Thymus (tissue), 11 donors: ENCODE data around the gene ANAPC13. TPM values are rescaled to one million over a fixed set of nuclear protein-coding genes. Genes with fewer than 3 reads are reported as not detected.

Experiments
- DNase-seq, 9 donors: peaks; one replicate each; pipeline ENCODE4 v3.0.0-alpha.2; 2013; ENCODE audit warnings: low spot score in 9 of 9, low read depth in 6 of 9, missing footprints in 1 of 9
- H3K27ac ChIP-seq, 2 donors: one replicate each; pipeline ENCODE4 v1.5.1; 2013; ENCODE audit warnings: control low read depth in 1 of 2, low read depth in 1 of 2, low read length in 1 of 2, mild to moderate bottlenecking in 1 of 2, moderate library complexity in 1 of 2
- H3K27me3 ChIP-seq, 2 donors: one replicate each; pipeline ENCODE4 v1.5.1; 2013; ENCODE audit warnings: low read length in 1 of 2; ENCODE audit not compliant: control insufficient read depth in 2 of 2, insufficient read depth in 1 of 2
- H3K36me3 ChIP-seq, 2 donors: one replicate each; pipeline ENCODE4 v1.5.1; 2013; ENCODE audit warnings: low read length in 1 of 2, mild to moderate bottlenecking in 1 of 2, moderate library complexity in 1 of 2; ENCODE audit not compliant: control insufficient read depth in 2 of 2, insufficient read depth in 2 of 2
- H3K4me1 ChIP-seq, 2 donors: one replicate each; pipeline ENCODE4 v1.5.1; 2013; ENCODE audit warnings: low read length in 2 of 2; ENCODE audit not compliant: control insufficient read depth in 2 of 2, insufficient read depth in 2 of 2
- H3K4me3 ChIP-seq, 2 donors: one replicate each; pipeline ENCODE4 v1.5.1; 2013; ENCODE audit warnings: low read length in 2 of 2, control low read depth in 1 of 2, mild to moderate bottlenecking in 1 of 2
- H3K9me3 ChIP-seq, 2 donors: one replicate each; pipeline ENCODE4 v1.5.1; 2013; ENCODE audit warnings: low read length in 1 of 2, mild to moderate bottlenecking in 1 of 2; ENCODE audit not compliant: control insufficient read depth in 2 of 2, insufficient read depth in 1 of 2
- WGBS: extraction: QIAGEN DNeasy Blood & Tissue Kit; methylation state at CpG from one replicate; pipeline ENCODE4 v1.1.7; 2013; 5-methylcytosine and 5-hydroxymethylcytosine counted together
- polyA plus RNA-seq: library from polyadenylated mRNA; stranded (reverse); fragments of 200-250 nt; gene quantifications from one replicate; pipeline ENCODE4 v1.2.3, GENCODE V29; 2013
- total RNA-seq: library from RNA; stranded (reverse); fragments of 120-200 nt; gene quantifications from one replicate; pipeline ENCODE4 v1.2.4, GENCODE V29; 2013
- donor health status: healthy.

ANAPC13 gene
- total and polyA plus RNA-seq, 2 donors: 41.2 to 83.9 TPM

GRCh38 chr3:134477938-134478337 lies 7.8 kb downstream of the ANAPC13 start:
- 100% methylated on average over 2 of the region's 2 CpGs for WGBS
- no peak overlapping the region for H3K27ac ChIP-seq
- no peak overlapping the region for H3K4me3 ChIP-seq
- DNase-seq: no peak
- H3K27me3 ChIP-seq: no peaks in the 10 kb centered on the region
- H3K36me3 ChIP-seq: peaks cover 20 to 60% of the 10 kb centered on the region in 2 donors
- no peaks in the 10 kb centered on the region for H3K9me3 ChIP-seq
- H3K4me1 ChIP-seq: peaks cover 0 to 2% of the 10 kb centered on the region in 2 donors

- DNase-seq: no peak
- Histone ChIP-seq H3K27me3 (no peaks in the 10 kb centered on the region), H3K9me3 (no peaks in the 10 kb centered on the region), H3K36me3 (peaks cover 20 to 51% of the 10 kb centered on the region in 2 donors), H3K4me3 (no peak overlapping the region), H3K27ac (no peak overlapping the region), H3K4me1 (peaks cover 0 to 2% of the 10 kb centered on the region in 2 donors)
- 91% methylated on average over 6 of the region's 6 CpGs for WGBS
These were observed 8.8 kb downstream of the ANAPC13 start for GRCh38 chr3:134477002-134477401.

- Histone ChIP-seq H3K4me3 (no peak overlapping the region), H3K36me3 (peaks cover 16 to 44% of the 10 kb centered on the region in 2 donors), H3K27ac (no peak overlapping the region), H3K9me3 (no peaks in the 10 kb centered on the region), H3K27me3 (no peaks in the 10 kb centered on the region), H3K4me1 (peaks cover 0 to 2% of the 10 kb centered on the region in 2 donors)
- no peak for DNase-seq
- 93% methylated on average over 4 of the region's 4 CpGs for WGBS
These were observed 9.5 kb downstream of the ANAPC13 start for GRCh38 chr3:134476306-134476705.

GRCh38 chr3:134474956-134475355 lies 10.8 kb downstream of the ANAPC13 start:
- WGBS: 96% methylated on average over 5 of the region's 5 CpGs
- Histone ChIP-seq H3K36me3 (peaks cover 6 to 32% of the 10 kb centered on the region in 2 donors), H3K27me3 (no peaks in the 10 kb centered on the region), H3K27ac (no peak overlapping the region), H3K4me3 (no peak overlapping the region), H3K4me1 (peaks cover 0 to 2% of the 10 kb centered on the region in 2 donors), H3K9me3 (no peaks in the 10 kb centered on the region)
- DNase-seq: no peak

- Histone ChIP-seq H3K27me3 (no peaks in the 10 kb centered on the region), H3K27ac (no peak overlapping the region), H3K4me1 (peaks cover 0 to 2% of the 10 kb centered on the region in 2 donors), H3K36me3 (peaks cover 6 to 30% of the 10 kb centered on the region in 2 donors), H3K4me3 (no peak overlapping the region), H3K9me3 (no peaks in the 10 kb centered on the region)
- peak; percentile 32 to 88 (median 59) for DNase-seq
- WGBS: 51% methylated on average over 9 of the region's 9 CpGs
These were observed 11.8 kb downstream of the ANAPC13 start for GRCh38 chr3:134473868-134474546.

- Histone ChIP-seq H3K27ac (no peak overlapping the region), H3K4me3 (no peak overlapping the region), H3K9me3 (no peaks in the 10 kb centered on the region), H3K36me3 (peaks cover 6 to 18% of the 10 kb centered on the region in 2 donors), H3K4me1 (peaks cover 0 to 2% of the 10 kb centered on the region in 2 donors), H3K27me3 (no peaks in the 10 kb centered on the region)
- no peak for DNase-seq
- 98% methylated on average over 6 of the region's 6 CpGs for WGBS
These were observed 13.0 kb downstream of the ANAPC13 start for GRCh38 chr3:134472831-134473230.

- Histone ChIP-seq H3K4me3 (no peak overlapping the region), H3K27me3 (no peaks in the 10 kb centered on the region), H3K4me1 (peaks cover 0 to 2% of the 10 kb centered on the region in 2 donors), H3K27ac (no peak overlapping the region), H3K9me3 (no peaks in the 10 kb centered on the region), H3K36me3 (peaks cover under 1 to 6% of the 10 kb centered on the region in 2 donors)
- no peak for DNase-seq
- WGBS: 97% methylated on average over 8 of the region's 8 CpGs
These were observed 14.1 kb downstream of the ANAPC13 start for GRCh38 chr3:134471521-134472193.

GRCh38 chr3:134468519-134468918 lies 17.3 kb downstream of the ANAPC13 start:
- Histone ChIP-seq H3K9me3 (no peaks in the 10 kb centered on the region), H3K27ac (no peak overlapping the region)
- WGBS: 95% methylated on average over 4 of the region's 4 CpGs

GRCh38 chr3:134466331-134466730 lies 19.5 kb downstream of the ANAPC13 start:
- no peak for DNase-seq
- Histone ChIP-seq H3K27ac (no peak overlapping the region), H3K4me3 (no peak overlapping the region), H3K9me3 (no peaks in the 10 kb centered on the region), H3K27me3 (peaks cover 0 to 5% of the 10 kb centered on the region in 2 donors), H3K36me3 (no peaks in the 10 kb centered on the region), H3K4me1 (peaks cover 0 to 7% of the 10 kb centered on the region in 2 donors)
- 90% methylated on average over 1 of the region's 1 CpG for WGBS

More at GRCh38 chr3:134468519-134468918, 17.3 kb downstream of the ANAPC13 start:
- Histone ChIP-seq H3K27me3 (peaks cover 0 to 1% of the 10 kb centered on the region in 2 donors), H3K4me1 (peaks cover 0 to 7% of the 10 kb centered on the region in 2 donors), H3K36me3 (no peaks in the 10 kb centered on the region), H3K4me3 (no peak overlapping the region)
- no peak for DNase-seq
